IMR-90 (cell line): Measurements from ENCODE around the gene CDK1. TPM values are rescaled to one million over a fixed set of nuclear protein-coding genes. Genes with fewer than 3 reads are reported as not detected.

Source experiments
- ATAC-seq: fragments of 200-7000 bp; cut with Tn5 transposase; 2 replicates; pipeline ENCODE4 v1.9.1; 2020; ENCODE audit warnings: low read depth, mild to moderate bottlenecking, moderate library complexity
- BruUV-seq: library from RNA; stranded (reverse); fragments of 400-500 nt; replicated peaks from 2 replicates; lab custom pipeline; 2021; lab: Mats Ljungman, UMichigan
- CTCF ChIA-PET: fragments of 300-600 bp; formaldehyde crosslinking; extraction: SDS; loops from one replicate; lab custom pipeline; 2021; ENCODE audit warnings: antibody characterized with exemption; lab: Yijun Ruan, JAX
- POLR2A ChIA-PET: fragments of 300-600 bp; sonication (Branson Sonifier 250); formaldehyde crosslinking; loops from one replicate; lab custom pipeline; 2022; ENCODE audit warnings: antibody characterized with exemption; ENCODE audit not compliant: unreplicated experiment; lab: Charles Lee
- DNase-seq: peaks from one replicate; pipeline ENCODE4 v3.0.0; 2013
- H2AFZ ChIP-seq: replicated peaks from 2 replicates; pipeline ENCODE3; 2013; ENCODE audit warnings: low read length, mild to moderate bottlenecking; ENCODE audit not compliant: poor library complexity
- H2AK5ac ChIP-seq: 2 replicates; pipeline ENCODE4 v1.6.1; 2013; ENCODE audit warnings: low read depth, low read length, inconsistent platforms
- H2AK9ac ChIP-seq: replicated peaks from 2 replicates; pipeline ENCODE3; 2013; ENCODE audit warnings: mild to moderate bottlenecking, low read depth, low read length, moderate library complexity; ENCODE audit not compliant: poor library complexity
- H2BK120ac ChIP-seq: 2 replicates; pipeline ENCODE4 v1.6.1; 2013; ENCODE audit warnings: low read depth, low read length, inconsistent platforms
- H2BK15ac ChIP-seq: 3 replicates; pipeline ENCODE4 v1.6.1; 2013; ENCODE audit warnings: low read depth, low read length, inconsistent platforms
- H2BK20ac ChIP-seq: 2 replicates; pipeline ENCODE4 v1.6.1; 2013; ENCODE audit warnings: low read depth, mild to moderate bottlenecking, inconsistent platforms, low read length, moderate library complexity
- H2BK5ac ChIP-seq: 2 replicates; pipeline ENCODE4 v1.6.1; 2013; ENCODE audit warnings: mild to moderate bottlenecking, low read depth, low read length, inconsistent platforms; ENCODE audit not compliant: poor library complexity, severe bottlenecking
- H3K14ac ChIP-seq: replicated peaks from 2 replicates; pipeline ENCODE4 v1.6.1; 2013; ENCODE audit warnings: low read depth, low read length, inconsistent platforms
- H3K18ac ChIP-seq: 2 replicates; pipeline ENCODE4 v1.6.1; 2013; ENCODE audit warnings: low read depth, low read length, control low read depth
- H3K23ac ChIP-seq: 2 replicates; pipeline ENCODE4 v1.6.1; 2013; ENCODE audit warnings: low read depth, low read length, inconsistent platforms
- H3K27ac ChIP-seq: 2 replicates; pipeline ENCODE4 v1.5.1; 2013; ENCODE audit warnings: mild to moderate bottlenecking, control low read depth, low read length; ENCODE audit not compliant: insufficient read depth
- H3K27me3 ChIP-seq: 2 replicates; pipeline ENCODE4 v1.6.1; 2013; ENCODE audit warnings: low read length; ENCODE audit not compliant: control insufficient read depth, insufficient read depth
- H3K36me3 ChIP-seq: 2 replicates; pipeline ENCODE4 v1.6.1; 2013; ENCODE audit warnings: low read length, mixed read lengths; ENCODE audit not compliant: control insufficient read depth, insufficient read depth
- H3K4ac ChIP-seq: 2 replicates; pipeline ENCODE4 v1.6.1; 2013; ENCODE audit warnings: low read depth, low read length, inconsistent platforms
- H3K4me1 ChIP-seq: 2 replicates; pipeline ENCODE4 v1.6.1; 2013; ENCODE audit warnings: low read length, mixed read lengths; ENCODE audit not compliant: control insufficient read depth, insufficient read depth
- H3K4me2 ChIP-seq: 2 replicates; pipeline ENCODE4 v1.6.1; 2013; ENCODE audit warnings: low read depth, mild to moderate bottlenecking, control low read depth, low read length, moderate library complexity
- H3K4me3 ChIP-seq: 2 replicates; pipeline ENCODE4 v1.5.1; 2013; ENCODE audit warnings: low read depth, mild to moderate bottlenecking, control low read depth, low read length, moderate library complexity; ENCODE audit not compliant: insufficient read depth
- H3K56ac ChIP-seq: 2 replicates; pipeline ENCODE4 v1.6.1; 2013; ENCODE audit warnings: low read length, inconsistent platforms; ENCODE audit not compliant: insufficient read depth; ENCODE audit errors: extremely low read depth
- H3K79me1 ChIP-seq, 2 experiments: 2 replicates each; pipeline ENCODE4 v1.6.1; 2013; ENCODE audit warnings: low read length in 2 of 2, inconsistent platforms in 1 of 2, low read depth in 1 of 2
- H3K9ac ChIP-seq: 2 replicates; pipeline ENCODE4 v1.6.1; 2013; ENCODE audit warnings: low read depth, low read length, control low read depth
- H3K9me1 ChIP-seq: 2 replicates; pipeline ENCODE4 v1.6.1; 2013; ENCODE audit warnings: low read length, inconsistent platforms; ENCODE audit not compliant: insufficient read depth
- H3K9me3 ChIP-seq: 2 replicates; pipeline ENCODE4 v1.6.1; 2013; ENCODE audit warnings: low read length; ENCODE audit not compliant: control insufficient read depth, insufficient read depth
- H4K20me1 ChIP-seq: 2 replicates; pipeline ENCODE4 v1.6.1; 2013; ENCODE audit warnings: low read length, inconsistent platforms; ENCODE audit not compliant: insufficient read depth
- H4K5ac ChIP-seq: 2 replicates; pipeline ENCODE4 v1.6.1; 2013; ENCODE audit warnings: mild to moderate bottlenecking, low read depth, low read length, control low read depth
- H4K8ac ChIP-seq, 2 experiments: 2 replicates each; pipeline ENCODE4 v1.6.1; 2013; ENCODE audit warnings: low read depth in 2 of 2, low read length in 2 of 2, control low read depth in 1 of 2, inconsistent platforms in 1 of 2
- H4K91ac ChIP-seq: 2 replicates; pipeline ENCODE4 v1.6.1; 2013; ENCODE audit warnings: low read depth, low read length, inconsistent platforms; ENCODE audit not compliant: insufficient read depth
- RCOR1 ChIP-seq: IDR thresholded peaks from 2 replicates; pipeline ENCODE4 v1.6.1; 2012; ENCODE audit warnings: mild to moderate bottlenecking, low read length, improper control_type of control experiment; ENCODE audit not compliant: insufficient replicate concordance
- USF2 ChIP-seq: fragments of 150-350 bp; IDR thresholded peaks from 2 replicates; pipeline ENCODE4 v1.6.1; 2017; ENCODE audit warnings: mild to moderate bottlenecking, antibody characterized with exemption, low read length, low read depth
- WGBS, 2 experiments: methylation state at CpG; one replicate each; pipeline versions ENCODE4 v1.1.5 to v1.1.7; 2013; ENCODE audit warnings: missing lambda C conversion rate in 2 of 2; ENCODE audit not compliant: insufficient read length in 1 of 2; ENCODE audit errors: extremely low coverage in 2 of 2; 5-methylcytosine and 5-hydroxymethylcytosine counted together
- dilution Hi-C: fragments of 300-500 bp; cut with HindIII; formaldehyde crosslinking; loops from one replicate; pipeline ENCODE4 v1.14.3; 2018; ENCODE audit warnings: low sequenced_read_pairs; ENCODE audit not compliant: unreplicated experiment
- in situ Hi-C: fragments of 300-500 bp; cut with MboI; formaldehyde crosslinking; loops from 3 replicates; pipeline ENCODE4 v1.14.3; 2019; ENCODE audit warnings: low sequenced_read_pairs, inconsistent platforms, mixed read lengths
- intact Hi-C: fragments of 100-400 bp; cut with micrococcal nuclease; formaldehyde crosslinking; loops from 2 replicates; pipeline ENCODE4 v1.10.0; 2022
- polyA plus RNA-seq, 3 experiments: library from polyadenylated mRNA; depleted of rRNA; stranded (reverse); fragments of >200 nt; gene quantifications; 2 replicates each; pipeline ENCODE4 v1.2.3, GENCODE V29; 2012; ENCODE audit warnings: low replicate concordance in 1 of 3
- total RNA-seq: library from RNA; depleted of rRNA; stranded (reverse); fragments of >200 nt; gene quantifications from 2 replicates; pipeline ENCODE4 v1.2.3, GENCODE V29; 2012

The CDK1 gene
- total and polyA plus RNA-seq, 2 of the 4 experiments (the other 2 are of a cell fraction) = 21.9 to 28.1 TPM

- Histone ChIP-seq H3K56ac (no peak overlapping the region), H3K14ac (0 out of 2 replicates have a peak overlapping the region, but pooled peaks have one; percentile 4), H2AFZ (no peak overlapping the region), H3K79me1 (no peaks in the 10 kb centered on the region), H2BK5ac (no peak overlapping the region), H3K4me2 (no peak overlapping the region), H4K20me1 (no peaks in the 10 kb centered on the region), H2AK9ac (no peak overlapping the region), H2BK15ac (no peak overlapping the region), H3K18ac (no peak overlapping the region), H3K9me3 (no peaks in the 10 kb centered on the region), H2BK20ac (no peak overlapping the region), H3K9ac (no peak overlapping the region), H3K4ac (no peak overlapping the region), H3K9me1 (peaks cover 3% of the 10 kb centered on the region; the same call in 1 of the 2 replicates), H4K8ac (no peak overlapping the region; a peak in 1 of 4 replicates), H3K4me3 (no peak overlapping the region), H3K4me1 (peaks cover 4% of the 10 kb centered on the region), H3K27me3 (no peaks in the 10 kb centered on the region), H3K36me3 (no peaks in the 10 kb centered on the region), H4K5ac (no peak overlapping the region), H2AK5ac (no peak overlapping the region), H2BK120ac (no peak overlapping the region), H3K27ac (no peak overlapping the region), H3K23ac (no peak overlapping the region), H4K91ac (no peak overlapping the region)
- intact Hi-C loops = loop anchor here (10.0 kb wide), 2 partner anchors 674 to 1244 kb away; no protein-coding TSS in a partner anchor
- in situ Hi-C loops = loop anchor here (5.0 to 25.0 kb wide), 5 partner anchors 152 to 1427 kb away; no protein-coding TSS in a partner anchor
- BruUV-seq = no TSS peak
- dilution Hi-C loops = no loop called here
- ChIA-PET POLR2A (no interaction called here), CTCF (interaction anchor here (1.0 kb wide), 1 partner anchor 9 kb away, joined by 3 read pairs; no protein-coding TSS in a partner anchor)
- ATAC-seq (0 out of 2 replicates have a peak, but pooled peaks have one; percentile 18), DNase-seq (peak; percentile 60)
- 80% methylated on average over 1 of the region's 4 CpGs; no CpG with 5 or more reads in 1 of the 2 experiments for WGBS, 2 experiments
- TF ChIP-seq RCOR1 = no peak
- TF ChIP-seq USF2 = peak; percentile 23; the same call in 1 of the 2 replicates
Measured at GRCh38 chr10:60810437-60811182, 32.3 kb downstream of the CDK1 start.
